HG03457 (cell line): ENCODE measurements around the gene DCC.

Experiments
- ATAC-seq: cut with Tn5 transposase; IDR thresholded peaks from one replicate; pipeline ENCODE4 v1.9.1; 2021; ENCODE audit warnings: moderate number of reproducible peaks; ENCODE audit not compliant: unreplicated experiment

Gene DCC

GRCh38 chr18:53283708-53284107 lies 943.7 kb downstream of the DCC start:
- ATAC-seq = no peak

- ATAC-seq = no peak
Observed at GRCh38 chr18:53305461-53305860, 965.5 kb downstream of the DCC start.

- no peak for ATAC-seq
Observed at GRCh38 chr18:53319628-53320027, 979.6 kb downstream of the DCC start.

GRCh38 chr18:53322163-53322562 lies 982.2 kb downstream of the DCC start:
- no peak for ATAC-seq

- no peak for ATAC-seq
Observed at GRCh38 chr18:53324353-53324752, 984.4 kb downstream of the DCC start.

GRCh38 chr18:53360501-53361443 lies 1020.8 kb downstream of the DCC start:
- ATAC-seq = no peak

GRCh38 chr18:53375621-53376020 lies 1035.6 kb downstream of the DCC start:
- no peak for ATAC-seq

- no peak for ATAC-seq
Observed at GRCh38 chr18:53380063-53380639, 1040.2 kb downstream of the DCC start.

GRCh38 chr18:53382870-53383269 lies 1042.9 kb downstream of the DCC start:
- ATAC-seq = no peak

- no peak for ATAC-seq
Observed at GRCh38 chr18:53385889-53386288, 1045.9 kb downstream of the DCC start.

GRCh38 chr18:53387581-53387980 lies 1047.6 kb downstream of the DCC start:
- no peak for ATAC-seq

- ATAC-seq = no peak
Observed at GRCh38 chr18:53402670-53403069, 1062.7 kb downstream of the DCC start.

GRCh38 chr18:53408271-53408670 lies 1068.3 kb downstream of the DCC start:
- no peak for ATAC-seq

GRCh38 chr18:53411511-53411910 lies 1071.5 kb downstream of the DCC start:
- no peak for ATAC-seq

GRCh38 chr18:53417003-53417402 lies 1077.0 kb downstream of the DCC start:
- ATAC-seq = no peak

GRCh38 chr18:53421869-53422268 lies 1081.9 kb downstream of the DCC start:
- ATAC-seq = no peak

- no peak for ATAC-seq
Observed at GRCh38 chr18:53422896-53423295, 1082.9 kb downstream of the DCC start.

GRCh38 chr18:53426666-53427184 lies 1086.7 kb downstream of the DCC start:
- no peak for ATAC-seq

GRCh38 chr18:53441761-53442414 lies 1101.9 kb downstream of the DCC start:
- no peak for ATAC-seq

- no peak for ATAC-seq
Observed at GRCh38 chr18:53442415-53442783, 1102.4 kb downstream of the DCC start.

GRCh38 chr18:53443336-53443735 lies 1103.3 kb downstream of the DCC start:
- no peak for ATAC-seq

GRCh38 chr18:53443831-53444230 lies 1103.8 kb downstream of the DCC start:
- no peak for ATAC-seq
